ENCODE results near the gene PARVB. TPM values are rescaled to one million over a fixed set of nuclear protein-coding genes. Genes with fewer than 3 reads are reported as not detected.
"Not testable (repeated sequence)": the region's sequence is repeated elsewhere in the genome, so short reads cannot be mapped to it uniquely, and the experiment has no call there.

The PARVB gene
- total RNA-seq, 4 donors from 2014 or later: 33.5 to 73.5 (median 41.5) TPM

GRCh38 chr22:44012162-44012561, 11.9 kb upstream of the PARVB start:
- no peak overlapping the region for H3K27ac ChIP-seq
- WGBS, 2 donors: 75 to 87% methylated on average over 5 of the region's 5 CpGs
- no peak for DNase-seq (ENCODE audit: low spot score in 2 of 2)

GRCh38 chr22:44012591-44012990, 11.5 kb upstream of the PARVB start:
- Histone ChIP-seq H3K9me3 (no peaks in the 10 kb centered on the region), H3K4me3 (no peak overlapping the region), H3K4me1 (no peaks in the 10 kb centered on the region), H3K27ac (no peak overlapping the region), H3K36me3 (no peaks in the 10 kb centered on the region), H3K27me3 (no peaks in the 10 kb centered on the region)
- DNase-seq (ENCODE audit: low spot score in 2 of 2): no peak
- 84 to 91% methylated on average over 7 of the region's 7 CpGs for WGBS, 2 donors
- TF ChIP-seq POLR2A (IDR thresholded peaks at IDR 0.05) (no peak), EP300 (IDR thresholded peaks at IDR 0.05) (no peak)
- TF ChIP-seq, protein P1, sequence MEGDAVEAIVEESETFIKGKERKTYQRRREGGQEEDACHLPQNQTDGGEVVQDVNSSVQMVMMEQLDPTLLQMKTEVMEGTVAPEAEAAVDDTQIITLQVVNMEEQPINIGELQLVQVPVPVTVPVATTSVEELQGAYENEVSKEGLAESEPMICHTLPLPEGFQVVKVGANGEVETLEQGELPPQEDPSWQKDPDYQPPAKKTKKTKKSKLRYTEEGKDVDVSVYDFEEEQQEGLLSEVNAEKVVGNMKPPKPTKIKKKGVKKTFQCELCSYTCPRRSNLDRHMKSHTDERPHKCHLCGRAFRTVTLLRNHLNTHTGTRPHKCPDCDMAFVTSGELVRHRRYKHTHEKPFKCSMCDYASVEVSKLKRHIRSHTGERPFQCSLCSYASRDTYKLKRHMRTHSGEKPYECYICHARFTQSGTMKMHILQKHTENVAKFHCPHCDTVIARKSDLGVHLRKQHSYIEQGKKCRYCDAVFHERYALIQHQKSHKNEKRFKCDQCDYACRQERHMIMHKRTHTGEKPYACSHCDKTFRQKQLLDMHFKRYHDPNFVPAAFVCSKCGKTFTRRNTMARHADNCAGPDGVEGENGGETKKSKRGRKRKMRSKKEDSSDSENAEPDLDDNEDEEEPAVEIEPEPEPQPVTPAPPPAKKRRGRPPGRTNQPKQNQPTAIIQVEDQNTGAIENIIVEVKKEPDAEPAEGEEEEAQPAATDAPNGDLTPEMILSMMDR (IDR thresholded peaks at IDR 0.05): no peak

More at GRCh38 chr22:44012162-44012561, 11.9 kb upstream of the PARVB start:
- Histone ChIP-seq H3K9me3 (no peaks in the 10 kb centered on the region), H3K4me3 (no peak overlapping the region), H3K27me3 (no peaks in the 10 kb centered on the region), H3K36me3 (peaks cover 0 to 4% (median 0%) of the 10 kb centered on the region in 3 donors), H3K4me1 (no peaks in the 10 kb centered on the region)
- no peak for TF ChIP-seq POLR2A (IDR thresholded peaks at IDR 0.05)
- TF ChIP-seq EP300 (IDR thresholded peaks at IDR 0.05): peak in 1 of 2 donors; percentile 28

DNA sequence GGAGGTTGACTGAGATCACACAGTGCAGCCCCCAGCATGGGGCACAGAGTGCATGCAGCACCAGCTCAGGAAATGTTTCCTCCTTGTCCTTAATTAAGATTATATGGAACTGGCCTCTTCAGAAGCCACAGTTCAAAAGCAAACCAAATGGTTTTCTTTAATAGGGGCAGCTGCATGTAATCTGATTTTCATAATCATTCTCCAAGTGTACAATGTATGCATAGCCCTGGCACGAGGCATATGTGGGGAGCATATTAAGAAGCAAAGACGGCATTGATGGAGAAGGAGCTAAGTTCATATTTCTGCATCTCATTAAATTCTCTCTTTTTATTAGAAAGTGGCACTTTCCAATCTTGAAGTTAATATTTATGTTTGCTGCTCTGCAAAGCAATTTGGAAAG, 9.9 kb upstream of the PARVB start:
- no peaks in the 10 kb centered on the region for H3K9me3 ChIP-seq
- no peaks in the 10 kb centered on the region for H3K27me3 ChIP-seq
- H3K27ac ChIP-seq: no peak overlapping the region
- no peaks in the 10 kb centered on the region for H3K4me1 ChIP-seq
- H3K4me3 ChIP-seq: no peak overlapping the region
- DNase-seq (ENCODE audit: low spot score in 2 of 2): no peak
- 44 to 52% methylated on average over 2 of the region's 2 CpGs for WGBS, 2 donors
- no peak for TF ChIP-seq POLR2A (IDR thresholded peaks at IDR 0.05)
- TF ChIP-seq, protein P1 (IDR thresholded peaks at IDR 0.05): no peak
- TF ChIP-seq EP300 (IDR thresholded peaks at IDR 0.05): no peak
- H3K36me3 ChIP-seq: no peaks in the 10 kb centered on the region

DNA sequence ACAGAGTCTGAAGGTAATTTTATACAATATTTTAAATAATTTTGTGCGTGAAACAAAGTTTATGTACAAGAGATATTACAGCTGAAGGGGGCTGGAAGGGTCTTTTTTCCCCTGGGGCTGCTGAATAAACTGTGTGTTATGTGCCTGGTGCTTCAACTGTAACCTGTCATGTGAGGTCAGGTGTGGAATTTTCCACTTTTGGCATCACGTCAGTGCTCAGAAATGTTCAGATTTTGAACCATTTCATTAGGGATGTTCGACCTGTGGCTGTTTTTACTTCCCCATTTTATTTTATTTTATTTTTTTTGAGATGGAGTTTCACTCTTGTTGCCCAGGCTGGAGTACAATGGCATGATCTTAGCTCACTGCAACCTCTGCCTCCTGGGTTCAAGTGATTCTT, 7.5 kb upstream of the PARVB start:
- not testable (repeated sequence) for DNase-seq (ENCODE audit: low spot score in 2 of 2); H3K27ac ChIP-seq; H3K4me1 ChIP-seq; H3K9me3 ChIP-seq; H3K36me3 ChIP-seq; H3K27me3 ChIP-seq; H3K4me3 ChIP-seq
- 86 to 90% methylated on average over 3 of the region's 3 CpGs for WGBS, 2 donors

- no peak overlapping the region for H3K4me3 ChIP-seq
- TF ChIP-seq POLR2A (IDR thresholded peaks at IDR 0.05) (no peak), EP300 (IDR thresholded peaks at IDR 0.05) (no peak)
- TF ChIP-seq, protein P1 (IDR thresholded peaks at IDR 0.05): no peak
- 96 to 97% methylated on average over 9 of the region's 9 CpGs for WGBS, 2 donors
- peaks cover 0 to 2% (median 0%) of the 10 kb centered on the region in 4 donors for H3K4me1 ChIP-seq
- no peak for DNase-seq (ENCODE audit: low spot score in 2 of 2)
- H3K27me3 ChIP-seq: peaks cover 0 to under 1% of the 10 kb centered on the region in 2 donors
- H3K36me3 ChIP-seq: no peaks in the 10 kb centered on the region
- no peaks in the 10 kb centered on the region for H3K9me3 ChIP-seq
- no peak overlapping the region for H3K27ac ChIP-seq
Observed at GRCh38 chr22:44018594-44018993, 5.5 kb upstream of the PARVB start.

DNA sequence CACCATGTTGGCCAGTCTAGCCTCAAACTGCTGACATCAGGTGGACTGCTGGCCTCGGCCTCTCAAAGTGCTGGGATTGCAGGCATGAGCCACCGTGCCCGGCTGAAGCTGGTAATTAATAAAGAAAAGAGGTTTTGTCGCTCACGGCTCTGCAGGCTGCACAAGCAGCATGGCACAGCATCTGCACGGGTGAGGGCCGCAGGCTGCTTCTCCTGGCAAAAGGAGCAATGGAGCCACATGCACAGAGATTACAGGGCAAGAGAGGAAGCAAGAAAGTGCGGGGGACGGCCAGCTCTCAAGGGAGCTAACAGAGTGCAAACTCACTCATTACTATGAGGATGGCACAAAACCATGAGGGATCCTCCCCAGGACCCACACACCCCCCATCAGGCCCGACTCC, 4.7 kb upstream of the PARVB start:
- TF ChIP-seq POLR2A (IDR thresholded peaks at IDR 0.05) (no peak), EP300 (IDR thresholded peaks at IDR 0.05) (no peak)
- TF ChIP-seq, protein P1 (IDR thresholded peaks at IDR 0.05): no peak
- Histone ChIP-seq H3K4me1 (peaks cover 0 to 5% (median 0%) of the 10 kb centered on the region in 4 donors), H3K4me3 (no peak overlapping the region), H3K27me3 (peaks cover 0 to 4% of the 10 kb centered on the region in 2 donors), H3K27ac (no peak overlapping the region), H3K36me3 (no peaks in the 10 kb centered on the region), H3K9me3 (no peaks in the 10 kb centered on the region)
- no peak for DNase-seq (ENCODE audit: low spot score in 2 of 2)
- WGBS, 2 donors: 89 to 95% methylated on average over 10 of the region's 10 CpGs
